GM12801 (cell line): Measurements from ENCODE around the gene MGAT1.

Experiments
- TF ChIP-seq, protein P1 (sequence below): IDR thresholded peaks from one replicate; pipeline ENCODE4 v1.5.1; 2011; ENCODE audit warnings: control low read depth; ENCODE audit not compliant: insufficient read length; ENCODE audit errors: extremely low read depth

MGAT1 gene

DNA sequence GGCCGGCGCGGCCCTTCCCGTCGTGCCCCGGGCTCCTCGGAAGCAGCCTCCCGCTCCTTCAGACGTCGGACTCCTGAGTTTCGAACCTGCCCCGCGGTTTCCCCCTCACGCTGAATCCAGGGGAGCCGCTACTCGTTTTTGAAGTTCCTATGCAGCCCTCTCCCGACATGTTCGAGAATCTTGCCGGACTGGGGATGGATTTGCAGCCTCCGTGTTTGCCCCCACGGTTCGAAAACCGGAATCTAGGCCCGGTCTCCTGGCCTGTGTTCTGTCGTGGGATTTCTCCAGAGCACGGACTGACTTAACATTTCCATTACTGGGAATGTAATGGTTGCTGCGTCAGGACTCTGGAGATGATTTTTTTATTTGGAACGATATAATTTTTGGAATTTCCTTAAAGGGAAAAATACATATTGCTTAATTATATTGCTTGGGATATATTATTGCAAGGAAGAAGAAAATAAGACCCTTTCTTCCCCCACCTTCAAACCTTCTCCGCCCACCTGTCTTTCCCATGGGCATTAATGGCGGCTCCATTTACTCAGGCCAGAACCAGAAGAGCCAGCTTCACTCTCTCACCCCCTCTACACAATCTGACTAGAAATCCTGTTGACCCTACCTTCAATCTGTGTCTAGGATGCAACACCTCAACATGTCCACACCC, 8.5 kb upstream of the MGAT1 start:
- TF ChIP-seq, protein P1, sequence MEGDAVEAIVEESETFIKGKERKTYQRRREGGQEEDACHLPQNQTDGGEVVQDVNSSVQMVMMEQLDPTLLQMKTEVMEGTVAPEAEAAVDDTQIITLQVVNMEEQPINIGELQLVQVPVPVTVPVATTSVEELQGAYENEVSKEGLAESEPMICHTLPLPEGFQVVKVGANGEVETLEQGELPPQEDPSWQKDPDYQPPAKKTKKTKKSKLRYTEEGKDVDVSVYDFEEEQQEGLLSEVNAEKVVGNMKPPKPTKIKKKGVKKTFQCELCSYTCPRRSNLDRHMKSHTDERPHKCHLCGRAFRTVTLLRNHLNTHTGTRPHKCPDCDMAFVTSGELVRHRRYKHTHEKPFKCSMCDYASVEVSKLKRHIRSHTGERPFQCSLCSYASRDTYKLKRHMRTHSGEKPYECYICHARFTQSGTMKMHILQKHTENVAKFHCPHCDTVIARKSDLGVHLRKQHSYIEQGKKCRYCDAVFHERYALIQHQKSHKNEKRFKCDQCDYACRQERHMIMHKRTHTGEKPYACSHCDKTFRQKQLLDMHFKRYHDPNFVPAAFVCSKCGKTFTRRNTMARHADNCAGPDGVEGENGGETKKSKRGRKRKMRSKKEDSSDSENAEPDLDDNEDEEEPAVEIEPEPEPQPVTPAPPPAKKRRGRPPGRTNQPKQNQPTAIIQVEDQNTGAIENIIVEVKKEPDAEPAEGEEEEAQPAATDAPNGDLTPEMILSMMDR, result no peak

DNA sequence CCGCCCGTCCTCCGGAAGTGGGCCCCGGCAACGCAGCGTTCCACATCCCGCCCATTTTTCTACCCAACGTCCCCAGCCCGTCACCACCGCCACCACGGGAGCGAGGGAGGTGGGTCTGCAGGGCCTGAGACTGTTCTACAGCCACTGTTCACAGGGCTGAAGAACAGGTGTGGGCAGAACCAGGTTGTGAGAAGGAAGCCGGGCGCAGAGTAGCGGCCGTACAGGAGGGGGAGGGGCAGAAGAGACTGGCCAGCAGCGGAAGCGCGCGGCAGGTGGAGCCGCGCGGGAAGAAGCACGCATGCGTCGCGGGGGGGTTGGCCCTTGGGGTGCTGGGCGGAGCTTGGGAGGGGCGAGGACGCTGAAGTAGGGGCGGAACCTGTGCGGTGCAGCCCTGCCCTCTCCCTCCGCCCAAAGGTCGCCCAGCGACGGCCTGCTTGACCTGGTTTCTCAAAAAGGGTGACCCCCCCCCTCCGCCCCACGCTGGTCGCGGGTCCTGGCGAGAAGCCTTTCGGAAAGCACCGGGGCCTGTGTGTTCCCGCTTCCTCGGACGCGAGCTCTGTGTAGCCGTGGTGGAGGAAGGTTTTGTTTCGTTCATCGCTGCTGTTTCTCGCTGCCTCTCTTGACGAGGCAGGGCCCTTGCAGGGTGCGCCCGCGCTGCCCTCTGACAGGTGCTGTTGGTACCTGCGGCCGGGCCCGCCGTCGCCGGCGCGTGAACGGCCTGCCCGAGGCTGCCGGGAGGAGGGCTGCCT, 7.8 kb upstream of the MGAT1 start:
- TF ChIP-seq, protein P1, result no peak

DNA sequence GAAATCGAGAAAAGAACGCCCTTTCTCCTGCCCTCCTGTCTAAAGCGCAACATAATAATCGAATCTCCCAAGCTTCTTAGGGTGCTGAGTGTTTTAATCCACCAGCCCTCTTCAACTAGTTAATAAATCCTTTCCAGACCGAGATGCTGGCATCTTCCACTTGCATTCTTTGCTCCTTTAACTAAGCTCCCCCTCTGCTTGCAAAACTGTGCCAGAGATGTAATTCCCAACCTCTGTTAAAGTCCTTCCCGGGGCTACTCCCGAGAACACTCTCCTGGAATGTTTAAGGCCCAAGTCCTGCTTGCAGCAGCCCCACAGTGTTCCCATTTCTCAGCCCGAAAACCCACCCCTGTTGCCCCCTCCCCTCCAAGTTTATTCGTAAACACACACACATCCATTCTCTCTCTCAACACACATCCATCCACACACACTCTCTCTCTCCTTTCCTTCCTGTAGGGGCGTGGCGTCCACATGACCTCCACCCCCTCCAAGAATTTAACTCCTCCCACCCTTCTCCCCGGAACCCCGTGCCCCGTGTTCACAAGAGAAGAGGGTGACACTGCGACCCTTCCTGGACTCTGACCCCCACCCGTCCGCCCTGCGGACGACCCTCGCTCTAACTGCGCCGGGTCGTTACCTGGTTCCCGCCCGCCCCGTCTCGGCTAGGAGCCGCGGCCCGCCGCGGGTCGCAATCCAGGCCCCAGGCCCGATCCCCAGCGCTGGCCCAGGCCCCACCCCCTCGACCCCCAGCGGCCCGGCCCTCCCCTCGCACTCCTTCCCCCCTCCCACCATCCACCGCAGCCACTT, 7.0 kb upstream of the MGAT1 start:
- TF ChIP-seq, protein P1, result no peak

DNA sequence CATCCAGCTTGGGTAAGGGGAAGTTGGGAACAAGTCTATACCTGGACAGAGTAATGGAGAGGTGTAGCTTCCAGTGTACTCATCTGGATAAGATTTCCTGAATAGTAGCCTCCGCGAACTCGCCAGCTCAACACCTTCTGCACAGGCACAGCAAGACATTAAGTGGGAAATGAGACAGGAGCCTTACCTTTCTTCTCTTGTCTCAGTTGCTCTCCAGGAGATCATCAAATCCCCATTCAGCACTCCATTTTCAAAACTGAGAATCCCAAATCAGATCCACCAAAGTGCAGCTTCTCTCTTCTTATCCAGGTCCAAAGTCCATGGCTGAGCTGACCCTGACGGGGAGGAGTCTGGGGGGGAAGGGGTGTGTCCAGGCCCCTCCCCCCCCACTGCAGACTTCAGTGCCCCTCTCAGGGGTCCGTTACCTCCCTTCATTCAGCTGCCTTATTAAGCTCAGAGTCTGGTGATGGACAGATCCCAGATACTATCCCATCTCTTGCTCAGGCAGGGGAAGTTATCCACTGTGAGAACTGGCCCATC, 5.9 kb upstream of the MGAT1 start:
- TF ChIP-seq, protein P1, result no peak

DNA sequence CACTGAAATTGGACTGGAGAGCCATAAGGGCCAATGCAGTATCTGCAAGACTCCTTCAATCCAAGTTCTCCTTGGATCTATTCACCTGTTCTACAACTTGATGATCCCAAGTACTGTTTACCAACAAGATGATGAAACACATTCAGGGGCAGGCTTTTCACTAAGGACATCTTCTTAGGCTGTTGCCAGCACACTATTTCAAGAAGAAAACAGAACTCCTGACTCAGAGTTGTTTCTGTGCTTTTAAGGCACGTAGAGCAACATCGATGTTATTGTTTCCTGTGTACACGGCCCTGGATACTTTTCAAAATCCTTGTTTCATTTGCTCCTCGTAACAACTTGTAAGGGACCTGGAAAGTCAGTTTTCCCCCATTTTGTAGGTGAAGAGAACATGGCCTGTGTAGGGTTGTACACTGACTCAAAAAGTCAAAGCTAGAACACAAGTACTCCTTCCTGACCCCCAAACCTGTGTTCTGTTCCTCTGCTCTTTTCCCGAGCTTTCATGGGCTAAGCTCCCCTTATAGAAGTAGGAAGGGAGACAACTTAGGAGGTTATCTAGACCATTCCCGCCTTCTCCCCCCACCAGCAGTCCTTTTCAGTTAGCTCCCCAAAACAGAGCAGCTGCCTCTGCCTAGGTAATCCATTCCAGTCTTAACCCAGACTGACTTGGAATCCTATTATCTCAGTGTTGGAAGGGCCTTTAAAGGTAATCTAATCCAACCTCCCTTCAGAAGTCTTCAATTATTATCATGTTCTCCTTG, 5.2 kb upstream of the MGAT1 start:
- TF ChIP-seq, protein P1, result no peak

DNA sequence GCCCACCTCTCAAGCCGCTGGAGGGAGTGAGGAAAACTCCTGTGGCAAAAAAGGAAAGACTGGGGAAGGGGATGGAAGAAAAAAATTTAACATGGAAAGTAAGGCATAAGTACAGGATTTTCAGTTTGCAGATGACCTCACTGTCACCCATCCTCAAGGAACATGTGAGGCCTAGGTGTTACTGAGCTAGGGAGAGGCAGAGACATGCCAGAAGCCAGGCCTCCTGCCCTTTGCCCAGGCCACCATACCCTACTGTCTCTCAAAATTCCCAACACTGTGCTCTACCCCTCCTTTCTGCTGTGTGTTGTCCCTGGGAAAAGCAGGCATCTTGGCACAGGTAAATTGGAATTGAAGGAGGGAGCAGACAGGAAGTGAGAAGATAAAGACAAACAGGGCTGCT, 4.4 kb upstream of the MGAT1 start:
- TF ChIP-seq, protein P1, result no peak
